Activated CD8-positive, alpha-beta T cell treated with anti-CD3 and anti-CD28 coated beads for 36 hours (primary cell): Measurements from ENCODE around the gene SSBP4. TPM values are rescaled to one million over a fixed set of nuclear protein-coding genes. Genes with fewer than 3 reads are reported as not detected.

Experiments
- ATAC-seq: fragments of 200-7000 bp; cut with Tn5 transposase; one replicate; pipeline ENCODE4 v1.10.0; 2021; ENCODE audit warnings: mild to moderate bottlenecking, moderate library complexity
- CTCF ChIA-PET: fragments of 350-600 bp; sonication (Branson Sonifier 250); formaldehyde crosslinking; loops from one replicate; lab custom pipeline; 2021; ENCODE audit warnings: antibody characterized with exemption; lab: Charles Lee
- POLR2A ChIA-PET: fragments of 350-600 bp; sonication (Branson Sonifier 250); formaldehyde crosslinking; loops from one replicate; lab custom pipeline; 2021; ENCODE audit warnings: antibody characterized with exemption; lab: Charles Lee
- DNase-seq: peaks from one replicate; pipeline ENCODE4 v3.0.0-alpha.2; 2020
- H3K27ac Mint-ChIP-seq: one replicate; pipeline ENCODE4 v1.8.0; 2021; ENCODE audit warnings: mild to moderate bottlenecking, mixed read lengths
- H3K27me3 Mint-ChIP-seq: one replicate; pipeline ENCODE4 v1.8.0; 2021; ENCODE audit warnings: mixed read lengths
- H3K36me3 Mint-ChIP-seq: one replicate; pipeline ENCODE4 v1.8.0; 2021; ENCODE audit warnings: low read depth, mixed read lengths
- H3K4me1 Mint-ChIP-seq: one replicate; pipeline ENCODE4 v1.8.0; 2021; ENCODE audit warnings: low read depth, mixed read lengths
- H3K4me3 Mint-ChIP-seq: one replicate; pipeline ENCODE4 v1.8.0; 2021; ENCODE audit warnings: mild to moderate bottlenecking, moderate library complexity, mixed read lengths
- H3K9me3 Mint-ChIP-seq: one replicate; pipeline ENCODE4 v1.8.0; 2021; ENCODE audit warnings: mixed read lengths
- intact Hi-C: fragments of 100-400 bp; cut with micrococcal nuclease; formaldehyde crosslinking; loops from one replicate; pipeline ENCODE4 v1.10.0; 2022
- total RNA-seq, 2 experiments: library from RNA; stranded (reverse); gene quantifications; one replicate each; pipeline ENCODE4 v1.2.3, GENCODE V29; 2021
- TF ChIP-seq, protein P1 (sequence below): fragments of 200-600 bp; IDR thresholded peaks from one replicate; pipeline ENCODE4 v1.8.0; 2022; ENCODE audit warnings: antibody characterized with exemption, mild to moderate bottlenecking

The SSBP4 gene
- total RNA-seq, 2 experiments from 2014 or later = 98.2 to 102 TPM

DNA sequence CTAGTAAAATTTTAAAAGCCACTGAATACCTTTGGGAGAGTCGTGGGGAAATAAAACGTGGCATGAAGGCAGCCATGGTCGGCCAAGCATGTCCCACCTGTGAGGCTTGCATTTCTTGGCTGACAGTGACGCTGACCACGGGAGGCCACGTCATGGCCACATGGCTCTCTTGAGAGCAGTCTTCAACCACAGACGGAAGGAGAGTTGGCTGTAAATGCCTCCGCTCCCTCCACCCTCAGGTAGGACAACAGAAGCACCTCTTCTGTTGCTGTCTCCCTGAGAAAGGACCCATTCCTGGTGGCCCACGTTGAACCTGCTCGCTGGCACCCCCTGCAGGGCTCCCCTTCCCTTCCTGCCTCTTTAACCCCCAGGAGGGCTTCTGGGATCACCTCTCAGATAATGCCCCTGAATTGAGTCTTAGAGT lies 11.1 kb upstream of the SSBP4 start:
- DNase-seq = peak; percentile 62
- peak; percentile 40 for ATAC-seq
- peaks cover 5% of the 10 kb centered on the region for H3K4me1 Mint-ChIP-seq
- TF ChIP-seq, protein P1, sequence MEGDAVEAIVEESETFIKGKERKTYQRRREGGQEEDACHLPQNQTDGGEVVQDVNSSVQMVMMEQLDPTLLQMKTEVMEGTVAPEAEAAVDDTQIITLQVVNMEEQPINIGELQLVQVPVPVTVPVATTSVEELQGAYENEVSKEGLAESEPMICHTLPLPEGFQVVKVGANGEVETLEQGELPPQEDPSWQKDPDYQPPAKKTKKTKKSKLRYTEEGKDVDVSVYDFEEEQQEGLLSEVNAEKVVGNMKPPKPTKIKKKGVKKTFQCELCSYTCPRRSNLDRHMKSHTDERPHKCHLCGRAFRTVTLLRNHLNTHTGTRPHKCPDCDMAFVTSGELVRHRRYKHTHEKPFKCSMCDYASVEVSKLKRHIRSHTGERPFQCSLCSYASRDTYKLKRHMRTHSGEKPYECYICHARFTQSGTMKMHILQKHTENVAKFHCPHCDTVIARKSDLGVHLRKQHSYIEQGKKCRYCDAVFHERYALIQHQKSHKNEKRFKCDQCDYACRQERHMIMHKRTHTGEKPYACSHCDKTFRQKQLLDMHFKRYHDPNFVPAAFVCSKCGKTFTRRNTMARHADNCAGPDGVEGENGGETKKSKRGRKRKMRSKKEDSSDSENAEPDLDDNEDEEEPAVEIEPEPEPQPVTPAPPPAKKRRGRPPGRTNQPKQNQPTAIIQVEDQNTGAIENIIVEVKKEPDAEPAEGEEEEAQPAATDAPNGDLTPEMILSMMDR = peak; percentile 58
- POLR2A ChIA-PET = no interaction called here
- intact Hi-C loops = no loop called here
- H3K27me3 Mint-ChIP-seq = peaks cover 6% of the 10 kb centered on the region
- H3K9me3 Mint-ChIP-seq = no peaks in the 10 kb centered on the region
- CTCF ChIA-PET = no interaction called here
- H3K27ac Mint-ChIP-seq = no peak overlapping the region
- H3K36me3 Mint-ChIP-seq = no peaks in the 10 kb centered on the region
- no peak overlapping the region for H3K4me3 Mint-ChIP-seq

DNA sequence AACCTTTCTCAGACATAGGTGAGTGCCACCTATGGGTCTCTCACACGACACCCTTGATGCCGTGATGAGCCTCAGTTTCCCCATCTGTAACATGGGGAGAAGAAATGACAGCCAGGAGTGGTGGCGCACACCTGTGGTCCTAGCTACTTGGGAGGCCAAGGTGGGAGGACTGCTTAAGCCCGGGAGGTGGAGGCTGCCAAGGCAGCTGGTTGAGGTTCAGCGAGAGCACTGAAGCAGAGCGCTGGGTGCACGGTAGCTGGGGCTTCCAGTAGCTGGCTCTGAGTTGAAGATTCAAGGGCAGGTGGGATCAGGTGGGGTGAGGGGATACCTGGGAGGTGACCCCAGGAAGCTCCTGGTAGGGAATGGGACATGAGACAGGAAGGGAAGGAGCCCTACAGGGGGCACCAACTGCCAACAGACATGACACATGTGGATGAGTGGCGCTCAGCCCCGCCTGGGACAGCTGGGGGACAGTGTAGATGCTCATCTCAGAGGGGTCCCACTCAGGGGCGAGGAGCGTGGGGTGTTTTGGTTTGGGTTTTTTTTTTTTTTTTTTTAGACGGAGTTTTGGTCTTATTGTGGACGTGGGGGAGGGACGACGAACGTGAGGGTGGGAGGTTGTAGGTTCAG lies 6.5 kb upstream of the SSBP4 start:
- Mint-ChIP-seq H3K9me3 (no peaks in the 10 kb centered on the region), H3K27ac (no peak overlapping the region), H3K27me3 (peaks cover 12% of the 10 kb centered on the region), H3K4me1 (peaks cover 37% of the 10 kb centered on the region), H3K4me3 (no peak overlapping the region), H3K36me3 (no peaks in the 10 kb centered on the region)
- TF ChIP-seq, protein P1 = no peak
- CTCF ChIA-PET = interaction anchor here (0.6 to 11.2 kb wide), 10 partner anchors 24 to 229 kb away, joined by 3 to 181 read pairs (median 6); partner anchors contain the start of genes GDF15 and JUND
- ATAC-seq = no peak
- intact Hi-C loops = loop anchor here (5.0 kb wide), 1 partner anchor 65 kb away; no protein-coding TSS in a partner anchor
- POLR2A ChIA-PET = interaction anchor here (1.6 kb wide), 1 partner anchor 25 kb away, joined by 4 read pairs; no protein-coding TSS in a partner anchor
- no peak for DNase-seq

DNA sequence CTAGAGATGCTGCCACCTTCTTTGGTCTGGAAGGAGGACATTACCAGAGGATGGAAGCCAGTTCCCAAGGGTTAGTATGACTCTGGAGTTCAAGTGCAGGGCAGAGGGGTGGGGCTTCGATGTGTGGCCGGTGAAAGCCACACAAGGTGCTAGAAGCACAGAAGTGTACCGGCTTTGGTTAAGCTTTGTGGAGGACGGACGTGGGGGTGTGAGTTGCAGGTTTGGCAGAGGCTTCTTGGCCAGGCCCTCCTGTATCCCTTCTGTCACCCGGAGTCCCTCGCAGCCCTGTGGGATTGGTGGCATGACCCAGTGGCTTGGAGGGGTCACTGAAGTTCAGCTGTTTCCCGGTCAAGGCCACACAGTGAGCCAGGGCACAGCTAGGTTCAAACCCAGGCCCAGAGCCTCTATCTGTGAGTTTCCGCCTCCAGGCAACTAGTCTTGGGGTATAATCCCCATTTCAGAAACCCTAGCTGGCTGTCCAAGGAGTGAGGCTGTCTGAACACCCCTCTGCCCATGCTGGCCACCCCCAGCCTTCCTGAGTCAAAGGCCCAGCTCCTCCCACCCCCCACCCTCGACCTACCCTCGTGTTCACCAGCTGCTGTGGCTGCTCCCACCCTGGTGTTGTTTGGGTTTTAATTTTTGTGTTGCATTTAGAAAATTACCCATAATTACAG lies 4.6 kb upstream of the SSBP4 start:
- ATAC-seq (no peak), DNase-seq (peak; percentile 61)
- CTCF ChIA-PET = interaction anchor here (1.0 to 11.2 kb wide), 6 partner anchors 14 to 135 kb away, joined by 4 to 181 read pairs (median 6); partner anchors contain the start of genes GDF15 and JUND
- no peaks in the 10 kb centered on the region for H3K36me3 Mint-ChIP-seq
- no peak overlapping the region for H3K4me3 Mint-ChIP-seq
- peak overlapping the region; percentile 42 for H3K27ac Mint-ChIP-seq
- peaks cover 50% of the 10 kb centered on the region for H3K4me1 Mint-ChIP-seq
- H3K27me3 Mint-ChIP-seq = peaks cover 18% of the 10 kb centered on the region
- H3K9me3 Mint-ChIP-seq = no peaks in the 10 kb centered on the region
- intact Hi-C loops = loop anchor here (5.0 kb wide), 1 partner anchor 67 kb away; no protein-coding TSS in a partner anchor
- POLR2A ChIA-PET = interaction anchor here (1.0 to 1.7 kb wide), 3 partner anchors 21 to 93 kb away, joined by 3 to 5 read pairs (median 4); no protein-coding TSS in a partner anchor
- TF ChIP-seq, protein P1 = no peak

DNA sequence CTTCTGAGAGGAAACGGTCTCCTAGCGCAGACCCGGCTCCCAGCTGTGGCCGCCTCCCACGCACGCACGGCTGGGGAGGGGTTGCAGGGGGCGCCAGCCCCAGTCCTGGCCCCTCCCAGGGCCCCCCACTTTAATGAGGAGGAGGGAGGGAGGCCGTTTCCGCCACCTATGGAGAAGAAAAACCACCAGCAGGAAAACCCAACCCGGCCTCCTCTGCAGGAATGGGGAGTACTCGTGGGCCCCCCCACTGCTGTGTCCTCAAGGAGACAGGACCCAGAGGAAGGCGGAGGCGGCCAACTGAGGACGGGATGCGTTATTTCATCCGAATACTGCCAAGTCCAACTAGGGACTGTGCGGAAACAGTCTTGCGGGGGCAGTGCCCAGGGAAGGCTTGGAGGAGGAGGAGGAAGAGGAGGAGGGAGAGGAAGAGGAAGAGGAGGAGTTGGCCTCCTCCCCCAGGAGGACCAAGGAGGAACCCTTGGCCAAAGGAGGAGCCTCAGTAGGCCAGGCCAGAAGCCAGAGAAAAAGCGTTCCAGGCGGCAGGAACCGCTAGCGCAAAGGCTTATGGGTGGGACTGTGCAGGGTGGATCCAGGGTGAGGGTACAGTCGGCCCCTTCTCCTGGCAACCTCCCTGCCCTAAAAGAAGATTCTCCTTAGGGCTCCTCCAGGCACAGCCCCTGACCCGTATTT lies 3.9 kb upstream of the SSBP4 start:
- ATAC-seq = no peak
- TF ChIP-seq, protein P1 = no peak
- Mint-ChIP-seq H3K27me3 (peaks cover 18% of the 10 kb centered on the region), H3K9me3 (no peaks in the 10 kb centered on the region), H3K4me3 (peak overlapping the region; percentile 74), H3K36me3 (peaks cover 2% of the 10 kb centered on the region), H3K4me1 (peaks cover 52% of the 10 kb centered on the region), H3K27ac (peak overlapping the region; percentile 50)
- ChIA-PET CTCF (interaction anchor here (1.1 to 11.2 kb wide), 5 partner anchors 14 to 136 kb away, joined by 4 to 181 read pairs (median 7); partner anchors contain the start of genes GDF15 and JUND), POLR2A (interaction anchor here (0.6 to 1.8 kb wide), 7 partner anchors 22 to 137 kb away, joined by 3 to 9 read pairs (median 4); no protein-coding TSS in a partner anchor)
- intact Hi-C loops = no loop called here
- peak; percentile 25 for DNase-seq
